GM21515 (cell line): Measurements from ENCODE around the gene KLHL22.
"Not testable (repeated sequence)": the region's sequence is repeated elsewhere in the genome, so short reads cannot be mapped to it uniquely, and the experiment has no call there.

Experiments used
- ATAC-seq: cut with Tn5 transposase; IDR thresholded peaks from one replicate; pipeline ENCODE4 v1.9.1; 2021; ENCODE audit not compliant: unreplicated experiment

KLHL22 gene

GRCh38 chr22:20423008-20423905, 72.3 kb downstream of the KLHL22 start:
- ATAC-seq = no peak

- no peak for ATAC-seq
Observed at GRCh38 chr22:20422271-20423007, 73.2 kb downstream of the KLHL22 start.

- ATAC-seq = no peak
Observed at GRCh38 chr22:20421507-20421874, 74.1 kb downstream of the KLHL22 start.

- no peak for ATAC-seq
Observed at GRCh38 chr22:20420157-20420842, 75.3 kb downstream of the KLHL22 start.

- ATAC-seq = no peak
Observed at GRCh38 chr22:20419664-20419951, 76.0 kb downstream of the KLHL22 start.

- no peak for ATAC-seq
Observed at GRCh38 chr22:20418211-20418788, 77.3 kb downstream of the KLHL22 start.

GRCh38 chr22:20415699-20416098, 79.9 kb downstream of the KLHL22 start:
- not testable (repeated sequence) for ATAC-seq

GRCh38 chr22:20415241-20415640, 80.4 kb downstream of the KLHL22 start:
- ATAC-seq = not testable (repeated sequence)

- ATAC-seq = no peak
Observed at GRCh38 chr22:20414450-20414849, 81.1 kb downstream of the KLHL22 start.

- no peak for ATAC-seq
Observed at GRCh38 chr22:20414059-20414440, 81.5 kb downstream of the KLHL22 start.

GRCh38 chr22:20413217-20414058, 82.2 kb downstream of the KLHL22 start:
- no peak for ATAC-seq

GRCh38 chr22:20412474-20413216, 83.0 kb downstream of the KLHL22 start:
- ATAC-seq = no peak

- ATAC-seq = not testable (repeated sequence)
Observed at GRCh38 chr22:20409385-20409784, 86.2 kb downstream of the KLHL22 start.

- ATAC-seq = no peak
Observed at GRCh38 chr22:20408891-20409290, 86.7 kb downstream of the KLHL22 start.

GRCh38 chr22:20407829-20408228, 87.8 kb downstream of the KLHL22 start:
- no peak for ATAC-seq

- no peak for ATAC-seq
Observed at GRCh38 chr22:20406686-20407408, 88.7 kb downstream of the KLHL22 start.

GRCh38 chr22:20405931-20406685, 89.5 kb downstream of the KLHL22 start:
- ATAC-seq = no peak

- no peak for ATAC-seq
Observed at GRCh38 chr22:20405291-20405930, 90.2 kb downstream of the KLHL22 start.
